HG03469 (cell line): Measurements from ENCODE around the gene EVA1C.
"Not testable (repeated sequence)": the region's sequence is repeated elsewhere in the genome, so short reads cannot be mapped to it uniquely, and the experiment has no call there.

Experiments used
- ATAC-seq: cut with Tn5 transposase; IDR thresholded peaks from one replicate; pipeline ENCODE4 v1.9.1; 2021; ENCODE audit warnings: mild to moderate bottlenecking, moderate library complexity, moderate number of reproducible peaks; ENCODE audit not compliant: unreplicated experiment

Gene EVA1C

GRCh38 chr21:32412162-32413014 lies at the start of gene EVA1C:
Gene EVA1C, plus strand, starts transcription at chr21:32412706. Its CDS starts 148 bp downstream, at chr21:32412854.
- no peak for ATAC-seq

GRCh38 chr21:32364387-32364786 lies 48.1 kb upstream of the EVA1C start:
- no peak for ATAC-seq

DNA sequence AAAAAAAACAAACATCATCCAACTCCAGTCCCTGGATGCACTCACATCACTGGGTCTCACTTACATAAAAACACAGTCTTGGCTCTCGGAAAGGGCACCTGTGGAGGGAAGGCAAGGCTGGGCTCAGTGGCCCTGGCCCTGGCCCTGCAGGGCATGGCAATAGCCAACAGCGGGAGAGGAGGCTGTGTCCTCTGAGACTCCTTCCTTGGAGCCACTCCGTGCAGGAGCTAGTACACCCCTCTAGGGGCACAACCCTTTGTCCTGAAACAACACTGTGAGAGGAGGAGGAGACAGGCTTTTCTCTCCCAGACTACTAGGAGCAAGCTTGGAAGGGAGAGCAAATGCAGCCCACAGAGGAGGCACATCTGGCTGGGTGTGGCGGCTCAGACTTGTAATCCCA lies 47.7 kb upstream of the EVA1C start:
- ATAC-seq = no peak

DNA sequence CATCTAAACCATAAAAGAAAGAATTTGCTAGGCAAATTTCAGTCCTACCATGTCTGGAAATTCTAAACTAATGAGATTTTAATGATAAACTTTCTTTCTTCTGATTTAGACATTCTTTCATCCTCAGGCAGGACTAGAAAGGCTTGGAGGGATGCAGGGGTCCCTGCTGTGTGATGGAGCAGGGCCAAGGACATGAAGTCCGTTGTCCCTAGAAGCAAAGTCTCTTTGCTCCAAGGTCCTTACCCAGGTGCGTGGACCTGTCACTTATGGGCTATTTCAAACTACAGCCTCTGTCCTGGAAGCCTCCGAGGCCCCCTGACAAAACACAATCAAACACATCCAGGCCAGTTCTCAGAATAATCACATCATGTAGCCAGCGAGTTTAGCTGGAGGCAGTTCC lies 46.3 kb upstream of the EVA1C start:
- no peak for ATAC-seq

GRCh38 chr21:32367158-32367557 lies 45.3 kb upstream of the EVA1C start:
- no peak for ATAC-seq

DNA sequence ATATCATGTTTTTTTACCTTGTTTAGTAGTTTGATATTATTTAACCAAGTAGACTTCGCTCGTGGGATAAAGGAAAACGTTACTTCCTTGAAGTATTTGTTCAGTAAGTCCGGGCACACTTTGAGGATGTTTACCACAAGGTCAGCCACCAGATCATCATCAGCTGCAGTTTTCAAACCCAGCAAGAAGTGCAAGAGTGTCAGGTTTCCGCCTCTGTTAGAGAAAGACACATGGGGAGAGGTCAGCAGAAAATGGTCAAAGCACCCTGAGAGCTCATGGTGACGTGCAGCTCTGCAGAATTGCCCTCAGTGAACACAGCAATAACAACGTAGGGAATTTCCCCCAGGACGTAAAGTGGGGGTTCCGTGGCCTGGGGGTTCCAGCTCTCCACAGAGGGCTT lies 44.1 kb upstream of the EVA1C start:
- no peak for ATAC-seq

- not testable (repeated sequence) for ATAC-seq
These were observed 43.5 kb upstream of the EVA1C start for GRCh38 chr21:32368961-32369360.

- no peak for ATAC-seq
These were observed 41.3 kb upstream of the EVA1C start for GRCh38 chr21:32370998-32371766.

- no peak for ATAC-seq
These were observed 40.6 kb upstream of the EVA1C start for GRCh38 chr21:32371913-32372314.

GRCh38 chr21:32372755-32373154 lies 39.8 kb upstream of the EVA1C start:
- no peak for ATAC-seq

- no peak for ATAC-seq
These were observed 35.0 kb upstream of the EVA1C start for GRCh38 chr21:32377506-32377905.

GRCh38 chr21:32377991-32378390 lies 34.5 kb upstream of the EVA1C start:
- ATAC-seq = no peak

DNA sequence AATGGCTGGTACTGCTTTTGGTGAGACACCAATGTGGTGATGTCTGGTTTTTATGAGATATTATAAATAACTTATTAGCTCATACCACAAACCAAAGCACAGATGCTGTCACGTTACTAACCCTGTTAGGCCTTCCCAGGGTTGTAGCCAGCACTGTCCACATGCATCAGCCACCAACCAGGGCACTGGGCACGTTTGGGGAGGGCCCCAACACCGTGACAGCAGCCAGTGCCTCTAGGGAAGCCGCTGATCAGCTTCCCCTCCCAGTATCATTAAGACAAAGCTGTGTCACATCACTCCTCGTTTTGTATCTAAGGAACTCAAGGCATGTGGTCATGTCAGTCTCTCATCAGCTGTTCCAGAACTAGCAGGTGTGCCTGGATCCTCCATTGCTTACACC lies 33.5 kb upstream of the EVA1C start:
- ATAC-seq = no peak

- no peak for ATAC-seq
These were observed 31.6 kb upstream of the EVA1C start for GRCh38 chr21:32380940-32381339.

- ATAC-seq = no peak
These were observed 30.9 kb upstream of the EVA1C start for GRCh38 chr21:32381571-32381970.

- no peak for ATAC-seq
These were observed 30.3 kb upstream of the EVA1C start for GRCh38 chr21:32382108-32382644.

DNA sequence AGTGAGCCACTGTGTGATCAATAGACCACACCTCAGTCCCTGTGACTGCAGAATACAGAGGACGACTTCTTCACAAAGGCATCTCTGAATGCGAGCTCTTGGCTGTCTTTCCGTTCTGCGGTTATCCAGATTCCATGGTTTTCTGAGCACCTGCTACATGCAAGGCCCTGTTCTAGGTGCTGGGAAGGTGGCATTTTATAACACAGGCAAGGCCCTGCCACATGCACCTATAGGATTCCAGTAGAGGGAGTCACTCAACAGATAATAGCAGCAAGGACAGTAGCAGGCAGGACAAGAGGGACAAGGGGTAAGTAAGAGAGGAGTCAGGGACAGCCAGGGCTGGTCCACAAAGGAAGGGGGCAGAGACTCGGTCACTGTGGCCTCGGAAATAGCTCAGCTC lies 28.7 kb upstream of the EVA1C start:
- no peak for ATAC-seq

GRCh38 chr21:32386195-32386870 lies 26.2 kb upstream of the EVA1C start:
- no peak for ATAC-seq

GRCh38 chr21:32387151-32387550 lies 25.4 kb upstream of the EVA1C start:
- ATAC-seq = no peak

DNA sequence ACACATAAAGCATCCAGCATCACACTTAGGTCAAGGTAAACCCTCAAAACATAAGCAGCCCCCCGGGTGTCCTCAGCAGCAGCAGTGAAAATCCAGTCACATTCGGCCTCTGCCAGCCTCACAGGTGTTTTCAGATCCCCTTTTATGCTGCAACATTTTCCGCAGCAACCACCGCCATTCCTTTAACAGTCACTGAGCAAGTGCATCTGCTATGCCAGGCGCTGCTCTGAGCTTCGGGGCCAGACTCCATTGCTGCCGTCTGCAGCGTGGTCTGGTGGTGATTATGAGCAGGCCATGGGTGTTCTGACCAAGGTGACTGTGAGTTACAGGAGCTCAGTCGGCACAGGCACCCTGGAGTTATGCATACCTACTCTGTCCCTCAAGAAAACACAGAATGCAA lies 24.2 kb upstream of the EVA1C start:
- no peak for ATAC-seq

DNA sequence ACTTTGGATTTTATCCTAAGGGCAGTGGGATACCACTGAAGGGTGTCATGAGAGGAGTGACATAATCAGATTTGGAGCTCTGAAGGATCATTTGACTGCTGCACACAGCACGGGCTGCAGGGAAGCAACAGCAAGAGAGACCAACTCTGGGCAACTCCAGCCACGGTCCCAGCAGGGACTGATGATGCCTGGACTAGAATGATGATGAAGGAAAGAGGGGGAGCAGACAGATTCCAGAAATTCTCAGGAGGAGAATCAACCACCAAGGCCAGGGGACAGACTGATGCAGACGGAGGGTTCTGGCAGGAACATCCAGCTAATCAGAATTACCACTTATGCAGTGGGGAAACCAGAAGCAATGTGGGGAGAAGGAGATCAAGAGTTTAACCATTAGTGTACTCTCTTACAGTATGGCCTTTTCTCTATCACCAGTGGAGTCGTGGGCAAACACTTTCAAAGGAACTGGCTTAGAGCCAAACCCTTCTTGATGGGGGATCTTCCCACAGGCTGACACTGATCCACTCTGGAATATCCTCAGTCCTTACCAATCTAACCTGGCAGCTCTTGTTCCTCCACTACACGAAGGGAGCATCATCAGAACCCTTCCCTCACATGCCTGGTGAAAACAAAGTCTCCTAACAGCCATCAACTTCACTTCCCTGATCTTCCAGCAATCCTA lies 23.0 kb upstream of the EVA1C start:
- no peak for ATAC-seq
